ENCODE data around the gene DUSP15.

GRCh38 chr20:31830406-31830981 lies 39.8 kb downstream of the DUSP15 start:
- TF ChIP-seq CTCF (IDR thresholded peaks at IDR 0.05), result no peak
- no peak for TF ChIP-seq EZH2 (IDR thresholded peaks at IDR 0.05)
- no peak for TF ChIP-seq EZH2phosphoT487 (IDR thresholded peaks at IDR 0.05)

Data from neural progenitor cell (in vitro differentiated cells).